Neural progenitor cell (in vitro differentiated cells): ENCODE data around the gene PPP2R2D.

Source experiments
- EZH2 ChIP-seq: fragments of 200-600 bp; sonication (generic); IDR thresholded peaks from 2 replicates; pipeline ENCODE4 v1.6.1; 2017; ENCODE audit warnings: antibody characterized with exemption, mild to moderate bottlenecking, moderate library complexity
- EZH2phosphoT487 ChIP-seq: fragments of 200-600 bp; sonication (generic); IDR thresholded peaks from 2 replicates; pipeline ENCODE4 v1.6.1; 2017; ENCODE audit warnings: antibody characterized with exemption
- TF ChIP-seq, protein P1 (sequence below): fragments of 200-600 bp; sonication (generic); IDR thresholded peaks from 2 replicates; pipeline ENCODE4 v1.5.1; 2017; ENCODE audit warnings: antibody characterized with exemption, mild to moderate bottlenecking

DNA sequence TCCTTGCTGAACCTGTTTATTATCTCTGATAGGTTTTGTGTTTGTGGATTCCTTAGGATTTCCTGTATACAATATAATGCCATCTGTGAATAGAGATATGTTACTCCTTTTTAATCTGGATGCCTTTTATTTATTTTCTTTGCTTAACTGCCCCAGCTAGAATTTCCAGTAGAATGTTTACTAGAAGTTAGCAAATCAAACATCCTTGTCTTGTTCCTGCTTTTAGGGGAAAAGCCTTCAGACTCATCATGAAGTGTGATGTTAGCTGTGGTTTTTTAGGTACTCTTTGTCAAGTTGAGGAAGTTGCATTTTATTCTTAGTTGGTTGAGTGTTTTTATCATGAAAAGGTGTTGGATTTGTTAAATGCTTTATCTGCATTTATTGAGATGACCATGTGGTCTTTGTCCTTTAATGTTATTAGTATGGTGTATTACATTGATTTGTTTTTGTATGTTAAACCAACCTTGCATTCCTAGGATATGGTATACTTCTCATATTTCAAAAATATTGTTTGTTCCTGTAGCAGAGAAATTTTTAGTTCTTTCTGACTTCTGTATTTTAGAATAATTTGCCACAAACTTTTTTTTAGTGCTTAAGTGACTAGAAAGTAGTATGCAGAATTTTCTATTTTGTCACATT, 24.3 kb downstream of the PPP2R2D start:
- TF ChIP-seq, protein P1, sequence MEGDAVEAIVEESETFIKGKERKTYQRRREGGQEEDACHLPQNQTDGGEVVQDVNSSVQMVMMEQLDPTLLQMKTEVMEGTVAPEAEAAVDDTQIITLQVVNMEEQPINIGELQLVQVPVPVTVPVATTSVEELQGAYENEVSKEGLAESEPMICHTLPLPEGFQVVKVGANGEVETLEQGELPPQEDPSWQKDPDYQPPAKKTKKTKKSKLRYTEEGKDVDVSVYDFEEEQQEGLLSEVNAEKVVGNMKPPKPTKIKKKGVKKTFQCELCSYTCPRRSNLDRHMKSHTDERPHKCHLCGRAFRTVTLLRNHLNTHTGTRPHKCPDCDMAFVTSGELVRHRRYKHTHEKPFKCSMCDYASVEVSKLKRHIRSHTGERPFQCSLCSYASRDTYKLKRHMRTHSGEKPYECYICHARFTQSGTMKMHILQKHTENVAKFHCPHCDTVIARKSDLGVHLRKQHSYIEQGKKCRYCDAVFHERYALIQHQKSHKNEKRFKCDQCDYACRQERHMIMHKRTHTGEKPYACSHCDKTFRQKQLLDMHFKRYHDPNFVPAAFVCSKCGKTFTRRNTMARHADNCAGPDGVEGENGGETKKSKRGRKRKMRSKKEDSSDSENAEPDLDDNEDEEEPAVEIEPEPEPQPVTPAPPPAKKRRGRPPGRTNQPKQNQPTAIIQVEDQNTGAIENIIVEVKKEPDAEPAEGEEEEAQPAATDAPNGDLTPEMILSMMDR, result no peak
- TF ChIP-seq EZH2phosphoT487, result no peak
- TF ChIP-seq EZH2, result no peak
